DMS114 treated with DMSO at 0.1 percent for 48 hours (cell line): ENCODE data around the gene GPT2.
A peak's percentile ranks its signal among the peaks of the same experiment; 100 is the strongest.

ENCODE experiments used
- DNase-seq: peaks from one replicate; lab custom pipeline; 2025; ENCODE audit not compliant: unreplicated experiment; lab: John Stamatoyannopoulos, UW

The GPT2 gene

GRCh38 chr16:46883690-46884512, at the start of gene GPT2:
GPT2 (plus strand) TSS chr16:46884362; CDS start chr16:46884716, 354 bp downstream.
- DNase-seq: peak; percentile 86

GRCh38 chr16:46836534-46837530, 47.3 kb upstream of the GPT2 start:
- no peak for DNase-seq

GRCh38 chr16:46839986-46840443, 44.1 kb upstream of the GPT2 start:
- DNase-seq: no peak

- DNase-seq: no peak
Observed at GRCh38 chr16:46842192-46842895, 41.8 kb upstream of the GPT2 start.

- no peak for DNase-seq
Observed at GRCh38 chr16:46843898-46844642, 40.1 kb upstream of the GPT2 start.

GRCh38 chr16:46844771-46845170, 39.4 kb upstream of the GPT2 start:
- DNase-seq: no peak

GRCh38 chr16:46845952-46846351, 38.2 kb upstream of the GPT2 start:
- no peak for DNase-seq

- no peak for DNase-seq
Observed at GRCh38 chr16:46848768-46849764, 35.1 kb upstream of the GPT2 start.

GRCh38 chr16:46850619-46851555, 33.3 kb upstream of the GPT2 start:
- DNase-seq: no peak

GRCh38 chr16:46852130-46852529, 32.0 kb upstream of the GPT2 start:
- DNase-seq: no peak

- peak; percentile 47 for DNase-seq
Observed at GRCh38 chr16:46853713-46854443, 30.3 kb upstream of the GPT2 start.

- no peak for DNase-seq
Observed at GRCh38 chr16:46854846-46855245, 29.3 kb upstream of the GPT2 start.

- no peak for DNase-seq
Observed at GRCh38 chr16:46855389-46855788, 28.8 kb upstream of the GPT2 start.

GRCh38 chr16:46857368-46857945, 26.7 kb upstream of the GPT2 start:
- DNase-seq: no peak

GRCh38 chr16:46858151-46858550, 26.0 kb upstream of the GPT2 start:
- DNase-seq: no peak

GRCh38 chr16:46859719-46860152, 24.4 kb upstream of the GPT2 start:
- no peak for DNase-seq
